ENCODE data around the gene RPH3AL.

DNA sequence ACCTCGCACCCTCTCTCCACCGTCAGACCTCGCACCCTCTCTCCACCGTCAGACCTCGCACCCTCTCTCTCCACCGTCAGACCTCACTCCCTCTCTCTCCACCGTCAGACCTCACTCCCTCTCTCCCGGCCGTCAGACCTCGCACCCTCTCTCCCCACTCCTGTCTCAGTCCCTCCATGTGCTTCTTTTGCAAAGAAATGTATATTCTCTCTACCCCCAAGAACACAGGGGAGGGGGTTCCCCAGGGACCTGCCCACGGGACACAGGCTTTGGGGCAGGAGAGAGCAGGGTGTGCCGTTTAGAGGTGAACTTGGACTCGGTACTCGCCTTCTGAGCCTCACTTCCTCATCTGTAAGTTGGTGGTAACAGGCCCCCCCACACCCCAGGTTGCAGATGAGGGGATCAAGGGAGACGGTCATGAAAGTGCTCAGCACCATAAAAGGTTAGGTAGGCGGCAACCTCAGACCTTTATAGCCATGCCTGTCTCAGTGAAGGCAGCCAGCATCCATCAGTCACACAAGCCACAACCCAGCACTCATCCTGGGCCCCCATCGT lies 63.7 kb downstream of the RPH3AL start:
- TF ChIP-seq POLR2A (IDR thresholded peaks at IDR 0.05; ENCODE audit: low read depth, low read length) = no peak
- no peak for TF ChIP-seq POLR2AphosphoS5 (IDR thresholded peaks at IDR 0.05; ENCODE audit: low read depth, low read length)

Measured in GM12892 (cell line).